H4 (cell line): Measurements from ENCODE around the gene PPM1M. TPM values are rescaled to one million over a fixed set of nuclear protein-coding genes. Genes with fewer than 3 reads are reported as not detected.

ENCODE experiments used
- DNase-seq: peaks from one replicate; pipeline ENCODE4 v3.0.0-alpha.2; 2015; ENCODE audit warnings: low spot score
- total RNA-seq: library from RNA; depleted of rRNA; stranded (reverse); fragments of >200 nt; shearing (Covaris generic); gene quantifications from 2 replicates; pipeline ENCODE4 v1.2.3, GENCODE V29; 2014; rRNA removed

Gene PPM1M
- total RNA-seq, 1 experiment from 2014 or later: 4.4 TPM

DNA sequence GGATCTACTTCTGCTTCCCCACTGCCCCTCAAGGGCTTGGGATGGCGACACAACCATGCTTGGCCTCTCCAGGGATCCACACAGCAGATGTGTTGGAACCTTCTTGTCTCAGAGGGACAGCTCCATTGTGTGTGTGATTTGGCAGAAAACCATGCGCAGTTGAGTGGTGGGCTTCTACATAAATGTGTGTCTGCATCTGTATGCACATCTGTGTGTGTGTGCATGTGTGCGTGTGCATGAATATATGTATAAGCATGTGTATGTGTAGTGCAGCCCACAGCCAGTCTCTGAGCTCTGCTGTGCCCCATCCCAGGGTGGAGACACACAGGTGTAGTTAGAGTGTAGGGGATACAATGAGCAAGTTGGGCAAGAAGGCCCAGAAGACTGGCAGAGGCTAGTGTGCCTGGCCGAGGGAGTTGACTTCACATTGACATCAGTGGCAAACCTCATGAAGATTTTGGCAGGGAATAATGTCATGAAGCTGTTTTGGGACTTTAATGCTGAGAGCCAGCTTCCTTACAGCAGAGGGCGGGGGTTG lies 50.2 kb downstream of the PPM1M start:
- no peak for DNase-seq

DNA sequence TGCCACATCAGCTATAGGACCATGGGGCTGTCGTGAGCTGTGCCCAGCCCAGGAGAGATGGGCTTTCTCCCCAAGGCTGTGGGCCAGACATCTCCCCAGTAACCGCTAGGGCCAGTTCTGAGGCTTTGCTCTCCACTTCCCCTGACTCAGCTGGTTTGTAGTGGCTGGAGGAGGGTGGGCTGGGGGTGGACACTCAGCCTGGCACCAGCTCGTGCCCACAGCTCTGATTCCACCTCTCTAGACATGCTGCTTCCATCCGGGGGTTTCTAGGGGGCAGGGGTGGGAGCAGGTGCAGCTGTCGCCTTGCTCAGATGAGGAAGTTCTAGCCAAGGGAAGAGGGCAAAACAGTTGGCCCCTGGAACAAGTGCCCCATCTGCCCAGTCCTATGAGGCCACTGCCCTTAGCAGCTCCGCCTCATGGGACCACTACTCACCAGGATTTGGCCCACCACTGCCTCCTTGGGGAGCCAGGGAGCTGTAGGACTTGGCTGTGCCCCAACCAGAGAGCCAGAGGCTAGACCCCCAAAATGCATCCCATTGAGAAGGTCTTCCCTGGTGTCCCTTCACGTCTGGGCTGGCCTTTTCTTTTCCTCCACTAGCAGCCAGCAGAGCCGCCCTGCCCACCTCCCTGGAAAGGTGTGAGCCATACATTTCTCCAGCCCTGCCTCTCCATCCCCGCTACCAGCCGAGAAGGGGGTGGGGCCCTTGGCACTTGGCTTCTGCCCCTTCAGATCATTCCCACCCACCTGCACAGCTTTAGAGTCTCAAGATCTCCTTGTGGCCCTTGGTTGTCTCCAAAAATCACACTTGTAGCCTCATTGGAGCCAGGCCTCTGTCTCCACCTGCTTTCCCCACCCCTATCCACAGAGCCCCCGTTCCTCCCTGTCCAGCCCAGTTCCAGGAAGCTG lies 51.9 kb downstream of the PPM1M start:
- no peak for DNase-seq

DNA sequence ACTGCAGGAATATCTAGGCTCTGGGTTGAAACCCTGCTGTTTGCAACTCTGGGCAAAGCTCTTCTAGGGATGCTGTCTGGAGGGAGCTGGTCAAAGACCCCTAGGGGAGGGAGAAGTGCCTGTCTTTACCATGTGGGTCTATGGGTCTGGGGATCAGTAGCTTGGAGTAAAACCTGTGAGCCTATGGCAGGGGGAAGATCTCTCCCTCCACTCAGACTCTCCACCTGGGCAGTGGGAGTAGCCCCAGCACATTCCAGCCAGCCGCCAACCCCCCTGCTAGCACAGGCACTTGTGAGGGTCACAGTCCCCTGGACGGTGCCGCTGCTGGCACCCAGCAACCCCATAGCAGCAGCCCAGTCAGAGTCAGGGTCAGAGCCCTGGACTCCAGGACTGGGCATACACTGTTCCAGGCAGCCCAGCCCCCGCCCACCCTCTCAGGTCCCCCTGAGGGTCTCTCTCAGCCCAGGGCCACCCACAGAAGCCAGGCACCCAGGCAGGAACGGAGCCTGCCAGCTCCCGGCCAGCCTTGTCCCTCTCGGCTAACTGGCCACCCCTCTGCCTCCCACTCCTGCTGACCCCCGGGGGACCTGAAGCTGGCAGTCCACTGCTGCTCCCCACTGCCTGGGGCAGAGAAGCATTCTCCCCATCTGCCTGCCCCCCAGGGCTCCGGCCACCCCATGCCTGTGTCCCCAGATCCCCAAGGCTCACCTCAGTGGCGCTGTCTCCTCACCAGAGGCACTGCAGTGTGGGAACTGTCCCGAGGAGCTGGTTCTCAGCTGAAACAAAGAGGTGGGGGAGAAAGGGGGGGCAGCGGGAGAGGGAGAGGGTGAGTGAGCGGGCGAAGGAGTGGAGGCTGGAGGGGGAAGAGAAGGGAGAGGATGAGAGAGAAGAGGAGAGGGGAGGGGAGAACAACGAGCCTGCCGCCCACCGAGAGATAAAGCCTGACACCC lies 52.9 kb downstream of the PPM1M start:
- no peak for DNase-seq

DNA sequence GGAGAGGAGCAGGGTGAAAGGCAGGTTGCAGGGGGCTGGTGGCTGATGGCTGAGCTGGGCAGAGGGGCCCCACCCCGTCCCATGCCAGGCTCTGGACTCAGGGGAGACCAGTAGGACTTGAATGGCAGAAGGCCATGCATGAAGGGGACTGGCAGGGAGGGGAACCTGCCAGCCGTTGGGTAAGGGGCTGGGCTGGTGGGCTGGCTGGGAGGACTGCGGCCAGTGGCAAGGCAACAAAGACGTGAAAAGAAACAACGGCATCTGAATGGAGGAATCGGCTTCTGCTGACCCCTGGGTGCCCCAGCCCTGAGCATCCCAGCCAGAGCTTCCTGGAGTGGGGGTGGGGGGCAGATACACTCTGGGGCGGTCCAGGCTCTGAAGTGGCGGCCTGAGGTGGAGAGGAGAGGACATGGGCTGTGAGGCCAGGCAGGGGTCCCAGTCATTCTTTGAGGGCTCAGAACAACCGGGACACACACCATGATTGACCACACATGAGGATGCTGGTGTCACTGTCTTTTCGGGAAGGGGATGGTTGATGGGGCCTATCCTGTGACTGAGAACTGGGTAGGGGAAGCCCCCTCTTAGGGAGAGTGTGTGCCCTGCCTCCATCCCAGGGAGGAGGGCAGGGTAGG lies 53.8 kb downstream of the PPM1M start:
- DNase-seq: no peak

Other genes with a start within 250 kb of the PPM1M start
- gene RPL29, start 249.9 kb upstream of the PPM1M start, total RNA-seq: 1,303 and 1,313 TPM in 2 replicates
- 4.3 and 6.2 TPM in 2 replicates for gene DUSP7, start 189.2 kb upstream of the PPM1M start, total RNA-seq
- 5.9 and 8.1 TPM in 2 replicates for gene POC1A, start 91.3 kb upstream of the PPM1M start, total RNA-seq
- gene ALAS1, start 47.6 kb upstream of the PPM1M start, total RNA-seq: 28.5 and 37.4 TPM in 2 replicates
- gene TLR9, start 20.1 kb upstream of the PPM1M start, total RNA-seq: not detected in 2 replicates
- gene TWF2, start 6.6 kb upstream of the PPM1M start, total RNA-seq: 67.0 and 78.4 TPM in 2 replicates
- gene WDR82, start 32.9 kb downstream of the PPM1M start, total RNA-seq: 29.0 and 33.7 TPM in 2 replicates
- 2.4 and 8.3 TPM in 2 replicates for gene GLYCTK, start 42.1 kb downstream of the PPM1M start, total RNA-seq
- 0.60 TPM in 2 replicates for gene DNAH1, start 70.6 kb downstream of the PPM1M start, total RNA-seq
- 31.3 and 39.9 TPM in 2 replicates for gene BAP1, start 164.2 kb downstream of the PPM1M start, total RNA-seq
- 3.3 and 3.4 TPM in 2 replicates for gene PHF7, start 164.9 kb downstream of the PPM1M start, total RNA-seq
- 0.29 TPM in 1 of 2 replicates, not detected in the other for gene SEMA3G, start 199.3 kb downstream of the PPM1M start, total RNA-seq
- gene TNNC1, start 208.3 kb downstream of the PPM1M start, total RNA-seq: 1.3 TPM in 1 of 2 replicates, not detected in the other
- gene NISCH, start 209.8 kb downstream of the PPM1M start, total RNA-seq: 7.5 and 13.7 TPM in 2 replicates
- gene STAB1, start 249.6 kb downstream of the PPM1M start, total RNA-seq: not detected in 2 replicates